Sigmoid colon (tissue), 4 donors: ENCODE data around the gene SLC9A3.

ENCODE experiments used
- CTCF ChIP-seq, 4 experiments: fragments of 450-650 bp in 3 of 4; fragments of 200-600 bp in 1 of 4; IDR thresholded peaks; one replicate each; pipeline ENCODE4 v1.5.1; 2016 to 2019; ENCODE audit warnings: antibody characterized with exemption in 4 of 4, mild to moderate bottlenecking in 3 of 4, moderate library complexity in 2 of 4
- EP300 ChIP-seq, 4 donors: sonication (generic); formaldehyde crosslinking; IDR thresholded peaks; one replicate each; pipeline ENCODE4 v1.6.1; 2017; ENCODE audit warnings: antibody characterized with exemption in 4 of 4
- POLR2AphosphoS5 ChIP-seq, 4 donors: sonication (generic); formaldehyde crosslinking; IDR thresholded peaks; one replicate each; pipeline ENCODE4 v1.6.1; 2017; ENCODE audit warnings: antibody characterized with exemption in 4 of 4

GRCh38 chr5:468401-468800, 55.8 kb downstream of the SLC9A3 start:
- TF ChIP-seq POLR2AphosphoS5 (IDR thresholded peaks at IDR 0.05): no peak
- no peak for TF ChIP-seq CTCF (IDR thresholded peaks at IDR 0.05)
- TF ChIP-seq EP300 (IDR thresholded peaks at IDR 0.05): no peak
